ENCODE measurements around the gene CTBP2. TPM values are rescaled to one million over a fixed set of nuclear protein-coding genes. Genes with fewer than 3 reads are reported as not detected.

Gene CTBP2
- polyA plus RNA-seq, 5 donors = 77.4 to 86.8 (median 85.1) TPM

GRCh38 chr10:125107166-125107949 lies 53.0 kb downstream of the CTBP2 start:
- DNase-seq = no peak

GRCh38 chr10:125106586-125106985 lies 53.8 kb downstream of the CTBP2 start:
- DNase-seq = no peak

- no peak for DNase-seq
Measured at GRCh38 chr10:125105706-125106255, 54.6 kb downstream of the CTBP2 start.

- no peak for DNase-seq
Measured at GRCh38 chr10:125105155-125105554, 55.2 kb downstream of the CTBP2 start.

- no peak for DNase-seq
Measured at GRCh38 chr10:125104559-125104958, 55.8 kb downstream of the CTBP2 start.

GRCh38 chr10:125103924-125104323 lies 56.4 kb downstream of the CTBP2 start:
- no peak for DNase-seq

- DNase-seq = no peak
Measured at GRCh38 chr10:125103466-125103865, 56.9 kb downstream of the CTBP2 start.

- no peak for DNase-seq
Measured at GRCh38 chr10:125102821-125103220, 57.5 kb downstream of the CTBP2 start.

- DNase-seq = no peak
Measured at GRCh38 chr10:125102246-125102645, 58.1 kb downstream of the CTBP2 start.

- no peak for DNase-seq
Measured at GRCh38 chr10:125101581-125101980, 58.8 kb downstream of the CTBP2 start.

- DNase-seq = no peak
Measured at GRCh38 chr10:125101049-125101448, 59.3 kb downstream of the CTBP2 start.

GRCh38 chr10:125097409-125098070 lies 62.8 kb downstream of the CTBP2 start:
- no peak for DNase-seq

- DNase-seq = no peak
Measured at GRCh38 chr10:125096975-125097374, 63.4 kb downstream of the CTBP2 start.

GRCh38 chr10:125096371-125096770 lies 64.0 kb downstream of the CTBP2 start:
- DNase-seq = no peak

- DNase-seq = no peak
Measured at GRCh38 chr10:125095776-125096175, 64.6 kb downstream of the CTBP2 start.

- DNase-seq = no peak
Measured at GRCh38 chr10:125095228-125095627, 65.1 kb downstream of the CTBP2 start.

GRCh38 chr10:125094806-125095205 lies 65.6 kb downstream of the CTBP2 start:
- no peak for DNase-seq

- DNase-seq = no peak
Measured at GRCh38 chr10:125093974-125094705, 66.2 kb downstream of the CTBP2 start.

GRCh38 chr10:125093199-125093973 lies 67.0 kb downstream of the CTBP2 start:
- no peak for DNase-seq

- no peak for DNase-seq
Measured at GRCh38 chr10:125092564-125093031, 67.8 kb downstream of the CTBP2 start.

GRCh38 chr10:125091891-125092290 lies 68.5 kb downstream of the CTBP2 start:
- DNase-seq = no peak

Data from right lung (tissue), 5 donors.